Fibroblast of lung (primary cell): ENCODE data around the gene NRXN2. TPM values are rescaled to one million over a fixed set of nuclear protein-coding genes. Genes with fewer than 3 reads are reported as not detected.

Experiments
- DNase-seq, 2 donors: peaks; one replicate each; pipeline versions ENCODE4 v3.0.0 to v3.0.0-alpha.2; 2010; ENCODE audit warnings: low read depth in 2 of 2
- H2AFZ ChIP-seq: 2 replicates; pipeline ENCODE4 v1.5.1; 2012; ENCODE audit warnings: low read length, control low read depth, inconsistent platforms
- H3K27ac ChIP-seq: 2 replicates; pipeline ENCODE4 v1.5.1; 2011; ENCODE audit warnings: low read length, control low read depth; ENCODE audit not compliant: insufficient read depth
- H3K27me3 ChIP-seq: 2 replicates; pipeline ENCODE4 v1.5.1; 2011; ENCODE audit warnings: mild to moderate bottlenecking, low read length; ENCODE audit not compliant: control insufficient read depth, insufficient read depth
- H3K36me3 ChIP-seq: 2 replicates; pipeline ENCODE4 v1.5.1; 2011; ENCODE audit warnings: low read length; ENCODE audit not compliant: control insufficient read depth, insufficient read depth
- H3K4me1 ChIP-seq: 2 replicates; pipeline ENCODE4 v1.5.1; 2011; ENCODE audit warnings: low read length; ENCODE audit not compliant: control insufficient read depth, insufficient read depth; ENCODE audit errors: extremely low read depth
- H3K4me2 ChIP-seq: 2 replicates; pipeline ENCODE4 v1.5.1; 2011; ENCODE audit warnings: low read length, control low read depth; ENCODE audit not compliant: insufficient read depth; ENCODE audit errors: extremely low read depth
- H3K4me3 ChIP-seq, 4 experiments: fragments of 200-600 bp in 1 of 4; sonication (generic) in 1 of 4; replicated peaks in 1 of 4; 2 replicates each; pipeline ENCODE4 v1.5.1; 2011 to 2016; ENCODE audit warnings: low read length in 4 of 4, low read depth in 3 of 4, mild to moderate bottlenecking in 3 of 4, control low read depth in 2 of 4, inconsistent platforms in 1 of 4, mixed read lengths in 1 of 4; ENCODE audit not compliant: insufficient read depth in 1 of 4; ENCODE audit errors: control extremely low read depth in 1 of 4
- H3K79me2 ChIP-seq: 2 replicates; pipeline ENCODE4 v1.5.1; 2012; ENCODE audit warnings: mild to moderate bottlenecking, low read length, inconsistent platforms; ENCODE audit not compliant: control insufficient read depth, insufficient read depth
- H3K9ac ChIP-seq: 2 replicates; pipeline ENCODE4 v1.5.1; 2011; ENCODE audit warnings: mild to moderate bottlenecking, low read length, control low read depth; ENCODE audit not compliant: insufficient read depth
- H3K9me3 ChIP-seq: 2 replicates; pipeline ENCODE4 v1.5.1; 2012; ENCODE audit warnings: low read depth, low read length; ENCODE audit not compliant: control insufficient read depth, insufficient read depth
- H4K20me1 ChIP-seq: 2 replicates; pipeline ENCODE4 v1.5.1; 2011; ENCODE audit warnings: low read length; ENCODE audit not compliant: control insufficient read depth, insufficient read depth; ENCODE audit errors: extremely low read depth
- CTCF ChIP-seq, 2 donors: IDR thresholded peaks in 1 of 2; conservative IDR thresholded peaks in 1 of 2; 1 replicate in 1 of 2; 2 replicates in 1 of 2; pipeline ENCODE4 v1.5.1; 2011 to 2012; ENCODE audit warnings: low read length in 2 of 2, control low read depth in 1 of 2, inconsistent platforms in 1 of 2, low read depth in 1 of 2, mild to moderate bottlenecking in 1 of 2
- EZH2 ChIP-seq: IDR thresholded peaks from 2 replicates; pipeline ENCODE4 v1.5.1; 2012; ENCODE audit warnings: low read length, control low read depth, mild to moderate bottlenecking; ENCODE audit errors: missing control alignments
- polyA plus RNA-seq, 2 donors: library from polyadenylated mRNA; depleted of rRNA in 1 of 2; stranded (reverse) in 1 of 2; unstranded in 1 of 2; fragments of >200 nt; gene quantifications; 2 replicates each; pipeline ENCODE4 v1.2.1, GENCODE V29; 2011 to 2012; ENCODE audit warnings: missing spikeins in 1 of 2
- total RNA-seq: library from RNA; depleted of rRNA; stranded (reverse); fragments of >200 nt; gene quantifications from 2 replicates; pipeline ENCODE4 v1.2.1, GENCODE V29; 2014

The NRXN2 gene
- total and polyA plus RNA-seq, 2 donors (not counting 1 experiment from before 2014, with no cell fraction given), result under 0.01 to 0.75 TPM

GRCh38 chr11:64713781-64714363 is 9.1 kb downstream of the NRXN2 start:
- TF ChIP-seq CTCF (conservative IDR thresholded peaks at IDR 0.05 in 1 of 2, IDR thresholded peaks at IDR 0.05 in 1 of 2; ENCODE audit: low read depth in 1 of 2, low read length in 2 of 2) (no peak), EZH2 (peak; percentile 72)
- DNase-seq, result no peak
- Histone ChIP-seq H3K4me3 (no peak overlapping the region), H3K9ac (no peak overlapping the region), H4K20me1 (no peaks in the 10 kb centered on the region), H2AFZ (no peak overlapping the region), H3K4me1 (no peaks in the 10 kb centered on the region), H3K4me2 (no peak overlapping the region), H3K9me3 (no peaks in the 10 kb centered on the region), H3K79me2 (no peaks in the 10 kb centered on the region), H3K36me3 (no peaks in the 10 kb centered on the region), H3K27me3 (peaks cover 45% of the 10 kb centered on the region), H3K27ac (no peak overlapping the region)

DNA sequence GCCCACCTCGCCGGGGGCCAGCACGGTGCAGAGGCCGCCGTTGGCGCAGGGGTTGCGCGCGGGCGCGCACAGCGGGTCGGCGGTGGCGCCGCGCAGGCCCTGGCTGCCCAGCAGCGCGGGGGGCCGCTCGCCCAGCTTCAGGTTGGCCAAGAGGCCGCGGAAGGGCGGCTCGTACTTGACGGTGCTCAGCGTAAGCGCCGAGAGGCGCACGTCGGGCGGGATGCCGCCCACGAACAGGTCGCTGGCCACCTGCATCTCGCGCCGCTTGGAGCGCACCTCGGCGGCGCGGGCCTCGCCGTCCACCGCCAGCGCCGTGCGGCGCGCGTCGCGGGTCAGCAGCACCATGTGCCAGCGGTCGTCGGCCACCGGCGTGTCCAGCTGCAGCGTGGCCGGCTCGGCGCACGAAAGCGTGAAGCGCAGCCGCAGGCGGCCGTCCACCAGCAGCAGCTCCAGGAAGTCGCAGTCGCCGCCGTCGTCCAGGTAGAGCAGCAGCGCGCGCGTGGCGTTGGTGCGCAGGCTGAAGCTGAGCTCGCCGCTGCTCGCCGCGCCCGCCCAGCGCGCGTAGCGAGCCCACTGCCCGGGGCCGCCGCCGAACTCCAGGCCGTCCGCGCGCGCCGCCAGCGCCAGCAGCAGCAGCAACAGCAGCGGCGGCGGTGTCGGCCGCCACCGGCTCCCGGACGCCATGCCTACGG is 9.8 kb downstream of the NRXN2 start:
- Histone ChIP-seq H3K36me3 (no peaks in the 10 kb centered on the region), H3K4me1 (no peaks in the 10 kb centered on the region), H2AFZ (no peak overlapping the region), H3K79me2 (no peaks in the 10 kb centered on the region), H3K9ac (no peak overlapping the region), H3K4me3 (no peak overlapping the region), H3K27ac (no peak overlapping the region), H4K20me1 (no peaks in the 10 kb centered on the region), H3K9me3 (no peaks in the 10 kb centered on the region), H3K27me3 (peaks cover 43% of the 10 kb centered on the region), H3K4me2 (no peak overlapping the region)
- no peak for TF ChIP-seq CTCF (conservative IDR thresholded peaks at IDR 0.05 in 1 of 2, IDR thresholded peaks at IDR 0.05 in 1 of 2; ENCODE audit: low read depth in 1 of 2, low read length in 2 of 2)
- peak; percentile 87 for TF ChIP-seq EZH2
- DNase-seq, result peak; percentile 31 to 41

GRCh38 chr11:64712430-64713015 is 10.5 kb downstream of the NRXN2 start:
- H3K9ac ChIP-seq, result no peak overlapping the region
- no peaks in the 10 kb centered on the region for H3K79me2 ChIP-seq
- H3K4me2 ChIP-seq, result no peak overlapping the region
- no peak overlapping the region for H3K4me3 ChIP-seq
- no peaks in the 10 kb centered on the region for H3K9me3 ChIP-seq
- H2AFZ ChIP-seq, result no peak overlapping the region
- H3K36me3 ChIP-seq, result no peaks in the 10 kb centered on the region
- no peaks in the 10 kb centered on the region for H3K4me1 ChIP-seq
- DNase-seq, result no peak
- peaks cover 40% of the 10 kb centered on the region for H3K27me3 ChIP-seq
- H3K27ac ChIP-seq, result no peak overlapping the region
- H4K20me1 ChIP-seq, result no peaks in the 10 kb centered on the region
- TF ChIP-seq CTCF (conservative IDR thresholded peaks at IDR 0.05 in 1 of 2, IDR thresholded peaks at IDR 0.05 in 1 of 2; ENCODE audit: low read depth in 1 of 2, low read length in 2 of 2), result no peak
- TF ChIP-seq EZH2, result no peak
